GM21528 (cell line): Measurements from ENCODE around the gene ANKRD35.
"Not testable (repeated sequence)": the region's sequence is repeated elsewhere in the genome, so short reads cannot be mapped to it uniquely, and the experiment has no call there.

Source experiments
- ATAC-seq: cut with Tn5 transposase; IDR thresholded peaks from one replicate; pipeline ENCODE4 v1.9.1; 2021; ENCODE audit warnings: mild to moderate bottlenecking, moderate library complexity; ENCODE audit not compliant: unreplicated experiment, low FRiP score

The ANKRD35 gene

DNA sequence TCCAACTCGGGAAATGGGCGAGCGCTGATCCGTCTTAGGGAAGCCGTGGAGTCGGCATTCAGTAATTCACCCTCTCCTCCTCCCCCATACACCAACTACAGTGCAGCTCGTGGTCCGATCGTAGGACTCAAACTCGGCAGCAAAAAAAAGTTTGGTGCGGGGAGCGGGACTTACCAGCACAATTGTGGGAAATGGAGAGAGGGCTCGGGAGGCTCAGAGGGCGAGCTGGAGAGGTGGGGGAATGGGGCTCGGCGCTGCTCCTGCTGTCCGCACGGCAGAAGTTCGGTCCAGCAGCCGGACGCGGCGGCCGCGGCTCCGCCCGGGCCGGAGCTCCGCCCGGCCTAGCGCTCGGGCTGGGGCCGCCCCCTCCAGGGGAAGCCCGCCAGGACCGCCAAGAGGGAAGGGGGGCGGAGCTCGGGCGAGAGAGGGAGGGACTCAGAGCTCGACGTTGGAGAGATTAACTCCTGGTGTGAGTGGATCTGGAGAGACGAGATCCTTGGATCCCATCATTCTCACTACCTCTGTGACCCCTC lies 26.1 kb downstream of the ANKRD35 start:
- peak; percentile 63 for ATAC-seq

DNA sequence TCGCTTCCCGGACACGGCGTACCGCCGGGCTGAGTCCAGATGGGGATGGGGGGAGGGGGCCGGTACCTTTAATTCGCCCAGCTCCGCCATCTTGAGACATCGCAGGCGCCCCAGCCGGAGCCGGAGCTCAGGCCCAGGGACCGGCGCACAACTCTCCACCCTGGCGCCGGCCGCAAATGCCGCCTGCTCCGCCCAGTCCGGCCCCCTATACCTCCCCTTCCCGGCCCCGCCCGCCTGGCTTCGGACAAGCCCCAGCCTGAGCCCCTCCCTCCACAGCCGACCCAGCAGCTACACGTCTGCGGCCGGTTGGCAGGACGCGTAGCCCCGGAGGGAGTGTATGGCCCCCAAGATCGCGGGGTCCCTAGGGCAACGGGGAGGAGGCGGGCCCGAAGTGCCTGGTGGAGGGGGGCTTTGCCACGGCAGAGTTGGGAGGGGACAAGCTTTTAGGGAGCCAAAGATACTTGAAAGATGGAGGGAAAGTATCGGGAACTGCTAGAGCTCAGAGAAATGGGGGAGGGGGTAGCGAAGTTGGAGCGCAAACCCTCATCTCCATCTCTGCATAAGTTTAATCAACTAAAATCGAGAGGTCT lies 26.7 kb downstream of the ANKRD35 start, which contains the start of gene PIAS3:
Gene PIAS3 (minus strand): TSS at position 181 of the 590 bp plus-strand sequence. CDS start 91 bp downstream, at position 90.
- ATAC-seq, result peak; percentile 84

- no peak for ATAC-seq
Observed at GRCh38 chr1:145858238-145858900, 27.3 kb downstream of the ANKRD35 start.

DNA sequence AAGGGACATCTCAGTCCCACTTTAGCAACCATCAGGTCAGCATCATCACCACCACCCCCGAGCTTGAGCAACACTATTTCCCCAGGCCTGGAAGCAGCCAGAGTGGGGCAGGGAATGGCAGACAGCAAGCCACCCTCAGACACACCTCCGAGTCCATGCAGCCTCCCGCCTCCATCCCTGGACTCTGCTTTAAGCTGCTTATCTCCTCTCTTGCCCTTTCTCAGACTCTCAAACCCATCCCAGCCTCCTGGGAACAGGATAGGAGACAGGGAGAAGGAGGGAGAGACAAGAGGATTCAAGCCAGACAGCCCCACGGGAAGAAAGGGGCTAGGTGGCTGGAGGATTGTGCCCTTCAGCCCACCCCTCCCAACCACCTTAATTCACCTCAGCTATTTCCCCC lies 28.5 kb downstream of the ANKRD35 start:
- no peak for ATAC-seq

- ATAC-seq, result no peak
Observed at GRCh38 chr1:145855426-145855948, 30.2 kb downstream of the ANKRD35 start.

DNA sequence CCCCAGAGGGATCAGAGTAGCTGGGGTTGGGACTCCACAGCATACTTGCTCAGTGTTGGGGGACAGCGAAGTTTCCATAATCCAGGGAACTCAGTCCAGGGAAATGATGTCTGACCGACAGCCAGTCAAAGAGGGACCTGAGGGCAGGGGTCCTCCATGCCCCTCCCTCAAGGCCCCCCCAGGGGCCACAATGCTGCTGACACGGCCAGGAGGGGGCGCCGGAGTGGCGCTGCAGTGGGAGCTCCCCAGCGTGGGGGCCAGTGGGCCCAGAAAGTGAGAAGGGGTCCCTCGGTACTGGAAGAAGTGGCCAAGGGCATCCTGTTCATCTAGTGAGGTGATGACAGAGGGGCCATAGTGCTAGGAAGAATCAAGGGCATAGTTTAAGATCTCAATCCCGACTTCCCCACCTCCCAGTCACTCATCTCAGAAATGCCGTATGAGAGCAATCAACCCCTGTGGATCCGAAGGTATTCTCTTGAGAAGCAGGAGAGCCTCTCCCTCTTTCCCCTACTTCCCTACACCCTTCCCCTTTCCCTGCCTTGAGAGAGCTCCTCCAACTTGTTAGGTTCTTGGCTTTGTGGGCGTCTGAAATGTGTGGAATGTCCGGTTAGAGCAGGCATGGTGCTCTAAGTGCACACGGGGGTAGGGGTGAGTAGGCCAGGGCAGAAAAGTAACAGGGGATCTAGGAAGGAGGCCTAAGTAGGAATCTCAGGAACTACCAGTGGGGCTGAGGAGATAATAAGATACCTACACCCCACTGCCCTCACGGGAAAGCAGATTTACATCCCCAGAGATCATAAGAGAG lies 36.1 kb downstream of the ANKRD35 start:
- no peak for ATAC-seq

GRCh38 chr1:145847827-145848226 lies 37.8 kb downstream of the ANKRD35 start:
- no peak for ATAC-seq

- ATAC-seq, result no peak
Observed at GRCh38 chr1:145846201-145846612, 39.5 kb downstream of the ANKRD35 start.

- peak; percentile 68 for ATAC-seq
Observed at GRCh38 chr1:145845514-145846161, 40.0 kb downstream of the ANKRD35 start, which contains the start of gene NUDT17. NUDT17 (plus strand) TSS chr1:145845630; CDS start chr1:145845641, 11 bp downstream.

DNA sequence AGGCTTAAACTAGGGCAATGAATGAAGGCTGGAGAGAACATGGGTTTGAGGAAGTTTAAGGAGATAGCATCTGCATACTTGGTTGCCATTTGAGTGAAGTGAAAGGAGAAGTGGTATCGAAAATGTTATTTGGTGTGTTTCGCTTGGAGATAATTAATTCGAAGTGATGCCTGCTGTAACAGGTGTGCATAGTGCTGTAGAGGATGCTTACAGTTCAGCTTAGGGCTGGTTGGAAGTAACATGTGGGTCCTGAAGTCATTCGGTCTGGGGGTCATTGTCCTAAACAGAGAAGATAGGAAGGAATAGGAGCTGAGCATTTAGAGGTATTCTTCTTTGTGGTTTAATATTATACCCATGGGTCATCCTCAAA lies 40.5 kb downstream of the ANKRD35 start:
- ATAC-seq, result peak; percentile 72

DNA sequence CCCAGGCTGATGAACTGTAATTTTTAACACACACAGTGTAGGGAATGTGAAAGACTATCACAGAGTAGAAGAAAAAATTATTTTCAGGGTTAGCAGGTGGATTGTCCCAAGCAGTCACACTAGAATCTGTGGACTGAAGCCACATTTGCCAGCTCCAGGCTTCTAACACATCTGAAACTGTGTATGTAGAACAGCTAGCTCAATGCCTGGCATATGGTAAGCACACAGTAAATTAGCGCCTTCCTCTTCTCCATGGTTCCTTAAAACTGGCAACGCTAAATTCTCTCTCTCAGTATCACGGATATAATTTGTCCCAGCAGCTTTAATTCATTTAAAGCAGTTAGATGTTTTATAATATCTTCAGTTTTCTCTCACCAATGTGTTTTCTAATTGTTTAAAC lies 42.6 kb downstream of the ANKRD35 start:
- ATAC-seq, result no peak

GRCh38 chr1:145837656-145838055 lies 48.0 kb downstream of the ANKRD35 start:
- no peak for ATAC-seq

DNA sequence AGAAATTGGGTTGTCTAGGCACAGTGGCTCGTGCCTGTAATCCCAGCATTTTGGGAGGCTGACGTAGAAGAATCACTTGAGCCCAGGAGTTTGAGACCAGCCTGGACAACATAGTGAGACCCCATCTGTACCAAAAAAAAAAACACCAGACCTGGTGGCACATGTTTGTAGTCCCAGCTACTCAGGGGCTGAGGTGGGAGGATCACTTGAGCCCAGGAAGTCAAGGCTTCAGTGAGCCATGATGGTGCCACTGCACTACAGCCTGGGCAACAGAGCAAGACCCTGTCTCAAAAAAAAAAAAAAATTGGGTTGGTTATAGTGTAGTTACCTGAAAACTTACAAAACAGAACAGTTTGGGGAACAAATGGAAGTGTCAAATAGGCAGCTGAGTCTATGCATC lies 54.9 kb downstream of the ANKRD35 start:
- not testable (repeated sequence) for ATAC-seq

DNA sequence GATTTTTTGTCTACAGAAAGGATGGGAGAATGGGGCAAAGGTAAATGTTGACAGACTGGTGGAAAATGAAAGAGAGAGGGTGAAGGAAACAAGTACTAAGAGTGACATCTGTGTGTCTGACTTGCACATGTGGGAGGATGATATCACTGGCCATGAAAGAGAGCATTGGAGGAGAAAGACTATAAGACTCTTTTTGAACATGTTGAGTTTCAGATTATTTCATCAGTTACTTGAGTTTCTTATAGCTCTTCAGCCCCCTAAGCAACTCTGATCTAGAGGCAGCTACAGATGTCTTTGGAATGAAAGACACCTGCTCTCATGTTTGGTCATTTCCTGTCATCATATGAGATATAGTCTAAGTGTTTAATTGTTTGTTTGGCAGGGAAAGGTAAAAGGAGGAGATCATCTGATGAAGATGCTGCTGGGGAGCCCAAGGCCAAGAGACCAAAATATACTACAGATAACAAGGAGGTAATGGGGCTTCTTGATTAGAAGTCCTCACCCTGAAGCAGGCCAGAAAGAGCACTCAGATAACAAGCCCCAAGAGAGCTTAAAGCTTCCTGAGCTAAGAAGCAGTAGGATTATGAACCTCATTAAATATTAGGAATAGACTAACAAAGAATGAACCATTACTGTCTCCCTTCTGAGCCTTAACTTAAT lies 57.2 kb downstream of the ANKRD35 start:
- ATAC-seq, result no peak

DNA sequence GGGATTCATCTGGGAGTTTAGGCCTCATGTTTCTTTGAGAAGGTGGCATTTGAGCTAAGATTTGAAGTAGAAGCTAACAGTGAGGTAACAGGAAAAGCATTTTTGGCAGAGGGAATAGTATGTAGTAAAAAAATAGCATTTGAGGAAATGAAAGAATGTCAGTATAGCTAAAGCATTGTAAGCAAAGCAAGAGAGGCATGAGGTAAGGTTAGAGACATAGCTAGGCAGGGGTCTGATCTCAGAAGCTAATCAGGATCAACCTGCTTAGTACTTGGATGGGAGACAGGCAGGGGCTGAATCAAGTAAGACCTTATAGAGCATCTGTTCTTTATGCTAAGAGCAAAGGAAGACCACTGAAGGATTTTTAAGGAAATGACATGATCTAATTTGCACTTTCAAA lies 57.7 kb downstream of the ANKRD35 start:
- no peak for ATAC-seq

DNA sequence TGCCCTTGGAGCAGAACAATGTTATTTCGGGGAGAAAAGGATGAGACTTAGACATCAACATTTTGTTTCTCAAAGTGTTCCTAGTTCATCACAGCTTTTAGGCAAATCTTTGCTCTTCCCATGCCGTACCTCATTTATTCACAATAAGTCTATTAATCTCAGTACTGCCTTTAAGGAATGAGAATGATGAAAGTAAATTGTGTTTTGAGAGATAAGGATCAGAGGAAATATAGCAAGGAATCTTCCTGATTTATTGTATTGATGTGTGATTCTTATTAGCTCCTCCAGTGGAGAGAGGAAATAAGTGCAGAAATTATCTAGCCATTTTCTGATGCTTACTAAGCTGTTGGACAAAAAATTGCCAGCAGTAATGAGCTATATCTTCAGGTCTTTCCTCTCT lies 59.6 kb downstream of the ANKRD35 start:
- no peak for ATAC-seq

DNA sequence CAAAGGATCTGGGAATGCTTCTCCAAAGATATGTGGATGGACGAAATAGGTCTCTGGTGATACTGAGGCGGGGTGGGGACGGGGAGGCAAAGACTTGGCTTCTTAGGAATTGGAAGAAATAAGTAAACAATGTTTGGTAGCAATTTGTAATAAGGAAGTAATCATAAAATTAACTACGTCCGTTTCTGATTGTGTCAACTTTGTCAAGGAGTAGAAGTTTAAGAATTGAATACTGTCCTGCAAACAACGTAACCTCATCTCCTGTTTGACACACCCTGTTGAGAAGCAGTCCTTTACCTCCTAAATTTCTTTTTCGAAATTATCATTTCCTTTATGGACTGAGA lies 61.2 kb downstream of the ANKRD35 start:
- ATAC-seq, result no peak

- ATAC-seq, result peak; percentile 90
Observed at GRCh38 chr1:145823565-145824498, 61.8 kb downstream of the ANKRD35 start, which contains the start of the genes POLR3C and RNF115. POLR3C (plus strand) TSS chr1:145824200; CDS start chr1:145825777, 1,577 bp downstream. RNF115 (minus strand) TSS chr1:145824095; CDS start chr1:145823873, 222 bp downstream.
